NCI-H2196 treated with DMSO at 0.1 percent for 48 hours (cell line): ENCODE results near the gene FAM124B.

ENCODE experiments used
- DNase-seq: peaks from one replicate; lab custom pipeline; 2025; ENCODE audit not compliant: unreplicated experiment; lab: John Stamatoyannopoulos, UW

FAM124B gene

GRCh38 chr2:224345492-224345891, 56.4 kb downstream of the FAM124B start:
- no peak for DNase-seq

- no peak for DNase-seq
Observed at GRCh38 chr2:224343226-224343625, 58.7 kb downstream of the FAM124B start.

- no peak for DNase-seq
Observed at GRCh38 chr2:224335991-224336390, 65.9 kb downstream of the FAM124B start.

DNA sequence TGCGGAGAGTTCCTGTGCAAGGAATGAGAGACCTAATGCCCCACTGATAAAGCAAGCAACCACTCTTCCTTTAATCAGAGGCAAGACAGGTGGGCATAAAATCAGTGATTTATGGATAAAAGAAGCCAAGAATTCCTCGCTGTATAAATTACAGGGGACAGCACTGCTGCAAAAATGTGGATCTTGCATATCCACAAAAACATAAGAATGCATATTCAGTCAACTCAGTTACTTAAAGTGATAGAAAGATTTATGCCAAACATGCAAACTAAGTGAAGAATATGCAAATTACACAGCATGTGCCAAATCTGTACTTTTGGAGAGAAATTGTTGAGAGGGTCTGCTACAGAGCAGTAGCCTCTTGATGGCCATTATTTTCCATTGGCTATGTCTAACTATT, 67.2 kb downstream of the FAM124B start:
- DNase-seq, result no peak

DNA sequence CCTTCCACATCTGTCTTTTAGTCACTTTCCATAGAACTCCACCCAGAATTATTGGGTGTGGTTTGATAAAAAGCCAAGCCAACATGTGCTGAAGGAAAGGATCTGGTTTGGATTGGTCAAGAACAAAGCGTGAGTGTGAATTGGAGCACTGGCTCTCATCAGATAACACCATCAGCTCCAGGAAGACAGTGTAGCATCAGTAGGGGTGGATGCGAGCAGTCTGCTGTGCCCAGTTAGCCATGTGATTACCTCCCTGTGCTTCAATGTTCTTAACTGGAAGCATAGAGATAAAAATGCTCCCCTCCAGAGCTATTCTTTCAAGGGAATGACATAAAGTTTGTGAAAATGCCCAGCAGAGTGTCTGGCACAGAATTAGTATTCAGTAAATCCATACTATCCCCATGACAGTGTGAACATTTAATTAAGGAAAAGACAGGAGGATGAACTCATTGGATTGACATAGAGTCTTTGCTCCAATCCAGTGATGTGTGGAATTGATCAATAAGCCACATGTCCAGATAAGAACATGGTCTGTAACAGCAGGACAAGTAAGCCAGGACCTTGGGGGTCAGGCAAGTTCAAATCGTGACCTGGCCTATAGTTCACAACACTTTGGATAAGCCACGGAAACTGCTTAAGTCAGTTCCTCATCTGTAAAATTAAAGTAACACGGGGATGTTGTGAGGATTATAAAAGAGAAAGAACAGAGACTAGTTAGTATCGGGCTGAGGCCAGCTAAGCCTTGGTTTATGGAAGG, 68.0 kb downstream of the FAM124B start:
- no peak for DNase-seq

GRCh38 chr2:224331698-224332097, 70.2 kb downstream of the FAM124B start:
- DNase-seq, result no peak

GRCh38 chr2:224328798-224329197, 73.1 kb downstream of the FAM124B start:
- no peak for DNase-seq
